DND-41 (cell line): ENCODE results near the gene ZNF649.
"Not testable (repeated sequence)": the region's sequence is repeated elsewhere in the genome, so short reads cannot be mapped to it uniquely, and the experiment has no call there.

ENCODE experiments used
- CTCF ChIP-seq: IDR thresholded peaks from 2 replicates; pipeline ENCODE4 v1.5.1; 2012; ENCODE audit warnings: borderline replicate concordance, low read length, moderate library complexity, mild to moderate bottlenecking; ENCODE audit not compliant: poor library complexity, severe bottlenecking; ENCODE audit errors: extremely low read depth
- EZH2 ChIP-seq: IDR thresholded peaks from 3 replicates; pipeline ENCODE4 v1.6.1; 2012; ENCODE audit warnings: borderline replicate concordance, low read depth, mild to moderate bottlenecking, moderate library complexity, low read length, inconsistent platforms; ENCODE audit not compliant: severe bottlenecking

- TF ChIP-seq CTCF, EZH2: not testable (repeated sequence)
Observed at GRCh38 chr19:51905639-51906038, 822 bp upstream of the ZNF649 start.
